Measurements from ENCODE around the gene TTL.
"Not testable (repeated sequence)": the region's sequence is repeated elsewhere in the genome, so short reads cannot be mapped to it uniquely, and the experiment has no call there.

The TTL gene

DNA sequence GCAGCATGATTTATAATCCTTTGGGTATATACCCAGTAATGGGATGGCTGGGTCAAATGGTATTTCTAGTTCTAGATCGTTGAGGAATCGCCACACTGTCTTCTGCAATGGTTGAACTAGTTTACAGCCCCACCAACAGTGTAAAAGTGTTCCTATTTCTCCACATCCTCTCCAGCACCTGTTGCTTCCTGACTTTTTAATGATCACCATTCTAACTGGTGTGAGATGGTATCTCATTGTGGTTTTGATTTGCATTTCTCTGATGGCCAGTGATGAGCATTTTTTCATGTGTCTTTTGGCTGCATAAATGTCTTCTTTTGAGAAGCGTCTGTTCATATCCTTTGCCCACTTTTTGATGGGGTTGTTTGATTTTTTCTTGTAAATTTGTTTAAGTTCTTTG lies 42.3 kb downstream of the TTL start:
- not testable (repeated sequence) for DNase-seq

GRCh38 chr2:112528541-112528940 lies 46.6 kb downstream of the TTL start:
- no peak for DNase-seq

GRCh38 chr2:112529757-112530156 lies 47.8 kb downstream of the TTL start:
- no peak for DNase-seq

- no peak for DNase-seq
Measured at GRCh38 chr2:112530728-112531127, 48.8 kb downstream of the TTL start.

GRCh38 chr2:112534826-112535225 lies 52.9 kb downstream of the TTL start:
- no peak for DNase-seq

- not testable (repeated sequence) for DNase-seq
Measured at GRCh38 chr2:112536665-112537064, 54.7 kb downstream of the TTL start.

GRCh38 chr2:112539306-112539705 lies 57.4 kb downstream of the TTL start:
- no peak for DNase-seq

DNA sequence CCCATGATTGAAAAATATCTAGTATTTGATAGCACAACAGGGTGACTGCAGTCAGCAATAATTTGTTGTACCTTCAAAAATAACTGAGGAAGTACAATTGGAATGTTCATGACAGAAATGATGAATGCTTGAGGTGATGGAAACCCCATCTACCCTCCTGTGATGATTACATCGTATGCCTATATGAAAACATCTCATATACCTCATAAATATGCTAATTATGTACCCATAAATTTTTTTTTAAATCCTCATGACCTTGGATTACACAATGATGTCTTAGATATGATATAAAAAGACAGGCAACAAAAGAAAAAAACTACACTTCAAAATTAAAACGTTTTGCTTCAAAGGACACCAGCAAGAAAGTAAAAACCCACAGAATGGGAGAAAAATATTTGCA lies 59.0 kb downstream of the TTL start:
- no peak for DNase-seq

DNA sequence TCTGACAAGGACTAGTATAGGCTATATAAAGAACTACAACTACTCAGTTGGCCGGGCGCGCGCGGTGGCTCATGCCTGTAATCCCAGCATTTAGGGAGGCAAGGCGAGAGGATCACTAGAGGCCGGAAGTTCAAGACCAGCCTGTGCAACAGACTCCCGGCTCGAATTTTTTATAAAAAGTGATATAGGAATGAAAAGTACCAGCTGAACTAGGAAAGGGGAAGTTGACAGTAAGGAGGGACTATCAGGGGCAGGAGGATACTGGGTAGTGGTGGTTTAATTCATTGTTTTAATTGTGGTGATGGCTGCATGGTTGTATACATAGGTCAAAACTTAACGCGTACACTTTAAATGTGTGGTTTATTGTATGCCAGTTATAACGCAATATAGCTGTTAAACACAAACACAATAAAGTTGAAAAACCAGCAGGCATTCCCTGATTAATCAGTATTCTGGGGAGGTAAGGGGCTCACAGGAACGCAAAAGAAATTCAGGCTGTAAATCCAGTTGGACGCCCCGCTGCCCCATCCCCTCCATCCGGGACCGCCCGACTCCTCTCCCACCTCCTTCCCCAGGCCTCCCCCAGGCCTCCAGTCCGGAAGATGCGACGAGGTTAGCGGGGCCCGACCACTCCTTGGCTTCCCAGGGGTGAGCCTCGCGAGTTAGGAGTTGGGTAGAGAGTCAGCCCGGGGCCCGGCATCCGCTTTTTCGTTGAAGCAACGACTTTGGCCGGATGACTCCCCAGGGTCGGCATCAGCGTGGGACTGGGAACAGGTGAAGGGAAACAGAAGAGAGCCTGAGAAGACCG lies 59.6 kb downstream of the TTL start:
- DNase-seq: peak; percentile 69

DNA sequence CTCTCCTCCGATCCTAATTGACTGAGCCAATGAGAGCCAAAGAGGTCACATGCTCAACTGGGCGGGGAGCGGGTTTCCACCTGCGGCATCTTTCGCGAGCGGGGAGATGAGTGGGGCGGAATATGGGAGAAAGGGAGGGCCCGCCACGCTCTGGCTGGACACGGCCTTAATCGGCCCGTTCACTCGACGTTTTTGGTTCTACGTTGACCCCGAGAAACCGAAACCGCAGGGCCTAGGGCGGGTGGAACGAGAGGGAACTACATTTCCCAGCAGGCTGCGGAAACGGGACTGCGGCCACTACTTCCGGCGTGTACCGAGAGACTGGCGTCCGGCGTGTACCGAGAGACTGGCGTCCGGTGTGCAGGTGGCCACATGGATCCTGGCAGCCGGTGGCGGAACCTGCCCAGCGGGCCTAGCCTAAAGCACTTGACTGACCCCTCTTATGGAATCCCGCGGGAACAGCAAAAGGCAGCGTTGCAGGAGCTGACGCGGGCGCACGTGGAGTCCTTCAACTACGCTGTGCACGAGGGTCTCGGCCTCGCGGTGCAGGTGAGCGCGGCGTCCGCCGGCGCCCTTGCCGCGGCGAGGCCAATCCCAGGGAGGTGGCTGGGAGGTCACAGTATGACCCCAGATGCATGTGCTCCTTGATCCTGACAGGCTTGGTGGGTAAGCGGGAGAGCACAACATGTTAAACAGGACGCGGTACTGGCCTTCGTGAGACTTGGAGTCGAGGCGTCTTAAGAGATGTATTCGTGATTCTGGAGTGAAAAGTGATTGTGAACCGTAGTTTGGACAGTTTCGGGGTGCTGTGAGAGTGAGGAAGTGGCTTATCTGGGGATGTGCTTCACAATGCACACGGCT lies 60.4 kb downstream of the TTL start, which contains the start of gene POLR1B:
POLR1B (plus strand) TSS at position 343 of the 861 bp plus-strand sequence; CDS start at position 373, 30 bp downstream.
- peak; percentile 72 for DNase-seq

DNA sequence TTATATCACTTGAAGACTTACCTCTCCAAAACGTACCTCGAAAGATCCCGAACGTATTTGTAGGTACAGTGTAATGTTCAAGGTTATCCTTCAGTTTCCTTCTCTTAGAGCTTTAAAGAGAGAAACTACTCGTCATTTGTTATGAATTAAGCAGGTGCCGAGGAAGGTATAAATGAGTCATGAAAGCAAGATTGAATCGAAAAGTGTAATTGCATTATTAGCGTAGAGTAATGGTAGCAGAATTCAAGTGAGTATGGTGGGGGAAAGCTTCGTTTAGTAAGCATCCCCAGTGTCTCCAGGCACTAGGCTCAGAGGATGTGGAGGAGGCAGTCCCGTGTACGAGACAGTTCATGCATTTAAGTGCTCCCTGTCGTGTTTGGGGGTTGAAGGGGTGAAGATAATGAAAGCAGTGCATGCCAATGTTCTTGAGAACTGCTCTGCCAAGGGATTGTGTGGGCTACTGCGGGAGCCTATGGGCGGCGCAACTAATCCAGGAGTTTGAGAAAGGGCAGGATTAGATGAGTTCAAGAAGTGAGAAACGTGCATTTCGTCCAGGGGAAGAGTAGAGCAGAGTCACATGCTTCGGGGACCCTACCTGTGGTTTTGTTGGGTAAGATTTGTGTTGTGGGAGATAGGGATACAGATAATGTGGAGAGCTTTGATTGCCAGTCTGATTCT lies 61.2 kb downstream of the TTL start:
- DNase-seq: no peak

DNA sequence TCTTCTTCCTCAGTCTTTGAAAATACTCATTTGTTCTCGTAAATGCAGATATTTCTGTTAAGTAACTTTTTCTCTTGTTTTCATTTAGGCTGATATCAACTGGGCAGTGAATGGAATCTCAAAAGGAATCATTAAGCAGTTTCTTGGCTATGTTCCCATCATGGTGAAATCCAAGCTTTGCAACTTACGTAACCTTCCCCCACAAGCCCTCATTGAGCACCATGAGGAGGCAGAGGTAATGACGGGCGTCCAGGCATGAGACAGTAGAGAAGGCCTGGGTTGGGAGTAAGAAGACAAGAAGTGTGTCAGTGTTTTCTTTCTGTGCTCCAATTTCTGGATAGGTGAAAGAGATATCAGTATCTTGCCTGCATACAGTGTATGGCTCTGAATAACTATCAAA lies 65.4 kb downstream of the TTL start:
- DNase-seq: no peak

- DNase-seq: no peak
Measured at GRCh38 chr2:112548980-112549379, 67.0 kb downstream of the TTL start.

GRCh38 chr2:112566104-112566503 lies 84.1 kb downstream of the TTL start:
- no peak for DNase-seq

DNA sequence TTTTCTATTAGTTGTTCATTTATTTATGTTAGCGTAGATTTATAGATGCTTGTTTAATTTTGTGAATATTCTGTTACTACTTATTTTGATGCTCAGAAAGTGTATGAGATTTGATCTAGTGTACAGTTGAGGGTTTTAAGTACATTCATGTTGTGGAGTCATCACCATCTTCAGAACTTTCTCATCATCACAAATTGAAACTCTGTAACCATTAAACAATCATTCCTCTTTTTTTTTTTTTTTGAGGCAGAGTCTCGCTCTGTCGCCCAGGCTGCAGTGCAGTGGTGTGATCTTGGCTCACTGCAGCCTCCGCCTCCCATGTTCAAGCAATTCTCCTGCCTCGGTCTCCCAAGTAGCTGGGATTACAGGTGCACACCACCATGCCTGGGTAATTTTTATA lies 84.6 kb downstream of the TTL start:
- DNase-seq: not testable (repeated sequence)

GRCh38 chr2:112572005-112572404 lies 90.0 kb downstream of the TTL start:
- DNase-seq: no peak

- DNase-seq: no peak
Measured at GRCh38 chr2:112577756-112578155, 95.8 kb downstream of the TTL start.

- no peak for DNase-seq
Measured at GRCh38 chr2:112579241-112579640, 97.3 kb downstream of the TTL start.

DNA sequence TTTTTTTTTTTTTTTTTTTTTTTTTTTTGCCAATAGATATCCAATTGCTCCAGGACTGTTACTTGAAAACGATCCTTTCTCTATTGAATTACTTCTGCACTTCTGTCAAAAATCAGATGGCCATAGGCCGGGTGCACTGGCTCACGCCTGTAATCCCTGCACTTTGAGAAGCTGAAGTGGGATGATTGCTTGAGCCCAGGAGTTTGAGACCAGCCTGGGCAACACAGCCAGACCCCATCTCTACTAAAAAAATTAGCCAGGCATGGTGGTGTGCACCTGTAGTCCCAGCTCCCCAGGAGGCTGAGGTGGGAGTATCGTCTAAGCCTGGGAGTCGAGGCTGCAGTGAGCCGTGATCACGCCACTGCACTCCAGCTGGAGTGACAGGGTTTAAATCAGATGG lies 98.1 kb downstream of the TTL start:
- DNase-seq: no peak

- DNase-seq: peak; percentile 43
Measured at GRCh38 chr2:112582314-112582746, 100.4 kb downstream of the TTL start.

DNA sequence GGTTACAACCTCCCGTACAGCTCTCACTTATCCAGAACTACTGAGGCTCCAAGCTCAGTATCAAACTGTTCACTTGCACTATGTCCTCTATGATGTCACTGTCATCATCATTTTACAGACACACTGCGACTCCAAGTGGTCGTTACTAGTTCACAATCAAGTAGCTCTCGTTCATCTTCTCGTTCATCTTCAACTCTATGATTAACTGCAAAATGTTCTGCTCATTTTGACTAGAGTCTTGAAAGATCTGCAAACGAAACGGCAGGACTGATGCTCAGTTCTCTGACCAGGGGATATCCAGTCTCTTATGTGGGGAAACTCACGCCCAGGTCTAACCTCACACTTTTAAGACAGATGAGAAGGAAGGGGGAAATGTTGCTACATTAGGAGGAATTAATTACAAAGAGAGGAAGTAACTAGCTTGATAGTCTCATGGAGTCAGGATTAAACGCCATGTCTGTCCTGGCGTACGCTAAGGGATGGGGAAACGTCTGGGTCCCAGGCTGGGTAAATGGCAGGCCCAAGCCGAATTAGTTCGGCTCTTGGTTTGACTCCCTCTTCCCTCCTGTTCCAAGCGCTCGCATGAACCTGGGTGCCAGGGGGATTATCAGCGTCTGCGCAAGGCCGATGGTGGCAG lies 101.7 kb downstream of the TTL start:
- DNase-seq: no peak

DNA sequence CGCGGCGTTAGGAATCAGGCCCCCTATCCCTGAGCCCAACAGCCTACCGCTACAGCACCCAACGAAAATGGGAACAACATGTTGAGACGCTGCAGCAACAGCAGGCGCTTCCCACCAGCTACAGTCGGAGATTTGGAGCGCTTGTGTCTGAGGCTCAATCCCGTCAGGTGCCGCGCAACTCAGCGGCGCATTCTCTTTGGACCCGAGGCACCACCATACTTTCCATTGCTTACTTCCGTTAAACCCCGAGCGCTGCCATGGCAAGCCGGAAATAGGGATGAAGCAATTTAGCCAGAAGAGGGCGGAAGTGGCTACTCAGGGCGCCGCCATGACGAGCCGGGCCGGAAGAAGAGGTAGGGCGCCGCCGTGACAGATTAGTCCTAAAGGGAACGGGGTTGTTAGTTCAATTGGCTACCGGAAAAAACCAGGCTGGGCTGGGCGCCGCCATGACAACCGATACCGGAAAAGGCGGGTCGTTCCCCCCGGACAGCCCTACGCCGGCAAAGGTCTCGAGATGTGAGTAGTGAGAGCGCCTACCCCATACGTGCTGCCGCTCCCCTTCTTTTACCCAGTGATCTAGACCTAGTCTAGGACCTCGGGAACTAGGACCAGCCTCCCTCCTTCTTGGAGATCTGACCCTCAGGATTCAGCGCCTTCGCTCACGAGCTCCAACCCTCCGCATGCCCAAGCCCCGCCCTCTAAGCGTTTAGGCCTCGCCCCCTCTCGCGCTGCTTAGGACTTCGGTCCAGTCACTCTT lies 102.4 kb downstream of the TTL start, which contains the start of gene CHCHD5:
CHCHD5 (plus strand) TSS at position 476 of the 757 bp plus-strand sequence; CDS start at position 515, 39 bp downstream.
- DNase-seq: peak; percentile 94
